Peyer's patch (tissue), 4 donors: ENCODE results near the gene FDX2.
A peak's percentile ranks its signal among the peaks of the same experiment; 100 is the strongest.

ENCODE experiments used
- POLR2A ChIP-seq, 2 donors: fragments of 450-650 bp; IDR thresholded peaks; one replicate each; pipeline ENCODE4 v1.5.1; 2017; ENCODE audit warnings: antibody characterized with exemption in 2 of 2, mild to moderate bottlenecking in 2 of 2, moderate library complexity in 2 of 2
- TF ChIP-seq, protein P1 (sequence below), 6 experiments: fragments of 450-650 bp in 4 of 6; fragments of 200-600 bp in 2 of 6; sonication (generic) in 1 of 6; IDR thresholded peaks; one replicate each; pipeline ENCODE4 v1.5.1; 2017 to 2019; ENCODE audit warnings: antibody characterized with exemption in 6 of 6, mild to moderate bottlenecking in 3 of 6, moderate library complexity in 1 of 6

DNA sequence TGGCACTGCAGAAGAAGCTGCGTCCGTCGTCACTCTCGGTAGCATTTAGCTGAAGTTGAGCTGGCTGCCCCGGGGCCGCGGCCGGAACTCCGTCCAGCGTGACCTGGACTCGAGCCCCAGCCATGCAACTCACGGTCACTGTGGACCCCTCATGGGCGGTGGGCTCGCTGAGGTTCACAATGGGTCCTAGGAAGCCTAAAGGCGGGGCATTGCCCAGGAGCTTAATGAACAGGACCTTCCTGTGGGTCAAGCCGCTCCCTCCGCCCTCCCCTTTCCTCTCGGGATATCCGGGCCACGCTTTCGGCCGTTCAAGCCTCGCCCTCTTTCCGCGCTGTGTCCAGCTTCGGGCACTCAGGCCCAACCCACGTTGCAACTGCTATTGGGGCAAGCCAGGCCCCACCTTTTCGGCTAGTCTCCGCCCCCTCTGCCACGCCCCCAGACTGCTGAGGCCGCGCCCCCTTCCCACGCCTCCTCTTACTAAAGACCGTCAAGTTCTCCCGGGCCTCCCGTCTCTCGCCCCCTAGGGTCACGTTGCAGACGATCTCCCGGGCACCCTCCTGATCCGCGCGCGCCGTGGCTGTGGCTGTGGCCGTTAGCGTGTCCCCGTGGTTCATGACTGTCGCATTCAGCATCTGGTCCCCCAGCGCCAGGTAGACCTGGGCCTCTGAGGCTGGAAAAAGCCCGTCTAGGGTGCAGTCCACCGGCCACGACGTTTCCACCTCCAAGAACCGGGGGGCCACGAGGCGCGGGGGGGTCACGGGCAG lies 19.0 kb upstream of the FDX2 start:
- peak; percentile 49 to 57 for TF ChIP-seq POLR2A (IDR thresholded peaks at IDR 0.05)
- TF ChIP-seq, protein P1, sequence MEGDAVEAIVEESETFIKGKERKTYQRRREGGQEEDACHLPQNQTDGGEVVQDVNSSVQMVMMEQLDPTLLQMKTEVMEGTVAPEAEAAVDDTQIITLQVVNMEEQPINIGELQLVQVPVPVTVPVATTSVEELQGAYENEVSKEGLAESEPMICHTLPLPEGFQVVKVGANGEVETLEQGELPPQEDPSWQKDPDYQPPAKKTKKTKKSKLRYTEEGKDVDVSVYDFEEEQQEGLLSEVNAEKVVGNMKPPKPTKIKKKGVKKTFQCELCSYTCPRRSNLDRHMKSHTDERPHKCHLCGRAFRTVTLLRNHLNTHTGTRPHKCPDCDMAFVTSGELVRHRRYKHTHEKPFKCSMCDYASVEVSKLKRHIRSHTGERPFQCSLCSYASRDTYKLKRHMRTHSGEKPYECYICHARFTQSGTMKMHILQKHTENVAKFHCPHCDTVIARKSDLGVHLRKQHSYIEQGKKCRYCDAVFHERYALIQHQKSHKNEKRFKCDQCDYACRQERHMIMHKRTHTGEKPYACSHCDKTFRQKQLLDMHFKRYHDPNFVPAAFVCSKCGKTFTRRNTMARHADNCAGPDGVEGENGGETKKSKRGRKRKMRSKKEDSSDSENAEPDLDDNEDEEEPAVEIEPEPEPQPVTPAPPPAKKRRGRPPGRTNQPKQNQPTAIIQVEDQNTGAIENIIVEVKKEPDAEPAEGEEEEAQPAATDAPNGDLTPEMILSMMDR (IDR thresholded peaks at IDR 0.05), result peak in 2 of 6 experiments; percentile 14 to 15
